DOHH2 (cell line): ENCODE data around the gene SULT1B1.

Experiments used
- H3F3A ChIP-seq: fragments of 200-600 bp; sonication (generic), shearing (Covaris generic); 2 replicates; pipeline ENCODE4 v1.6.0; 2016; ENCODE audit warnings: antibody characterized with exemption, mild to moderate bottlenecking; ENCODE audit not compliant: control insufficient read depth, insufficient read depth
- H3K27ac ChIP-seq: fragments of 200-600 bp; sonication (generic); 2 replicates; pipeline ENCODE4 v1.5.1; 2014; ENCODE audit warnings: low read depth, mild to moderate bottlenecking, low read length, moderate library complexity
- H3K27me3 ChIP-seq: fragments of 200-600 bp; sonication (generic); 2 replicates; pipeline ENCODE4 v1.6.1; 2014; ENCODE audit warnings: mild to moderate bottlenecking, low read length, mixed read lengths; ENCODE audit not compliant: control insufficient read depth
- H3K36me3 ChIP-seq: fragments of 200-600 bp; sonication (generic); 2 replicates; pipeline ENCODE4 v1.6.1; 2014; ENCODE audit warnings: mild to moderate bottlenecking, low read length, moderate library complexity, mixed read lengths; ENCODE audit not compliant: control insufficient read depth
- H3K4me1 ChIP-seq: fragments of 200-600 bp; sonication (generic); 2 replicates; pipeline ENCODE4 v1.6.1; 2014; ENCODE audit warnings: mild to moderate bottlenecking, low read length, mixed read lengths; ENCODE audit not compliant: control insufficient read depth
- H3K4me2 ChIP-seq: fragments of 200-600 bp; sonication (generic); 2 replicates; pipeline ENCODE4 v1.6.0; 2014; ENCODE audit warnings: mild to moderate bottlenecking, low read length, moderate library complexity
- H3K4me3 ChIP-seq: fragments of 200-600 bp; sonication (generic); 2 replicates; pipeline ENCODE4 v1.5.1; 2014; ENCODE audit warnings: mild to moderate bottlenecking, low read length, mixed read lengths
- H3K79me2 ChIP-seq: fragments of 200-600 bp; sonication (generic); 2 replicates; pipeline ENCODE4 v1.6.1; 2014; ENCODE audit warnings: mild to moderate bottlenecking, low read length, mixed read lengths; ENCODE audit not compliant: control insufficient read depth
- H3K9me2 ChIP-seq: fragments of 200-600 bp; sonication (generic); replicated peaks from 2 replicates; pipeline ENCODE4 v1.6.1; 2014; ENCODE audit warnings: mild to moderate bottlenecking, low read length, mixed read lengths; ENCODE audit not compliant: control insufficient read depth
- H3K9me3 ChIP-seq: fragments of 200-600 bp; sonication (generic); 2 replicates; pipeline ENCODE4 v1.6.1; 2014; ENCODE audit warnings: antibody characterized with exemption, low read length, mixed read lengths; ENCODE audit not compliant: control insufficient read depth, insufficient read depth
- H4K20me1 ChIP-seq: fragments of 200-600 bp; sonication (generic); 2 replicates; pipeline ENCODE4 v1.6.0; 2014; ENCODE audit warnings: low read depth, mild to moderate bottlenecking, antibody characterized with exemption, low read length, moderate library complexity; ENCODE audit not compliant: control insufficient read depth, insufficient read depth
- EZH2phosphoT487 ChIP-seq: fragments of 200-600 bp; sonication (generic); IDR thresholded peaks from 2 replicates; pipeline ENCODE4 v1.6.1; 2017; ENCODE audit warnings: borderline replicate concordance, mild to moderate bottlenecking, antibody characterized with exemption, low read length, moderate library complexity, mixed read lengths
- TF ChIP-seq, protein P1 (sequence below): fragments of 200-600 bp; sonication (generic); IDR thresholded peaks from one replicate; pipeline ENCODE4 v1.5.1; 2014; ENCODE audit warnings: antibody characterized with exemption, mild to moderate bottlenecking, low read depth, low read length; ENCODE audit not compliant: poor library complexity, severe bottlenecking

The SULT1B1 gene

GRCh38 chr4:69727926-69728325, 32.5 kb downstream of the SULT1B1 start:
- Histone ChIP-seq H3K4me3 (no peak overlapping the region), H3K9me2 (no peaks in the 10 kb centered on the region), H3K79me2 (no peaks in the 10 kb centered on the region), H3F3A (no peaks in the 10 kb centered on the region), H3K36me3 (no peaks in the 10 kb centered on the region), H3K9me3 (no peaks in the 10 kb centered on the region), H3K4me1 (no peaks in the 10 kb centered on the region), H3K4me2 (no peak overlapping the region), H3K27ac (no peak overlapping the region), H4K20me1 (no peaks in the 10 kb centered on the region), H3K27me3 (no peaks in the 10 kb centered on the region; the same call in none of the 2 replicates)
- TF ChIP-seq, protein P1, sequence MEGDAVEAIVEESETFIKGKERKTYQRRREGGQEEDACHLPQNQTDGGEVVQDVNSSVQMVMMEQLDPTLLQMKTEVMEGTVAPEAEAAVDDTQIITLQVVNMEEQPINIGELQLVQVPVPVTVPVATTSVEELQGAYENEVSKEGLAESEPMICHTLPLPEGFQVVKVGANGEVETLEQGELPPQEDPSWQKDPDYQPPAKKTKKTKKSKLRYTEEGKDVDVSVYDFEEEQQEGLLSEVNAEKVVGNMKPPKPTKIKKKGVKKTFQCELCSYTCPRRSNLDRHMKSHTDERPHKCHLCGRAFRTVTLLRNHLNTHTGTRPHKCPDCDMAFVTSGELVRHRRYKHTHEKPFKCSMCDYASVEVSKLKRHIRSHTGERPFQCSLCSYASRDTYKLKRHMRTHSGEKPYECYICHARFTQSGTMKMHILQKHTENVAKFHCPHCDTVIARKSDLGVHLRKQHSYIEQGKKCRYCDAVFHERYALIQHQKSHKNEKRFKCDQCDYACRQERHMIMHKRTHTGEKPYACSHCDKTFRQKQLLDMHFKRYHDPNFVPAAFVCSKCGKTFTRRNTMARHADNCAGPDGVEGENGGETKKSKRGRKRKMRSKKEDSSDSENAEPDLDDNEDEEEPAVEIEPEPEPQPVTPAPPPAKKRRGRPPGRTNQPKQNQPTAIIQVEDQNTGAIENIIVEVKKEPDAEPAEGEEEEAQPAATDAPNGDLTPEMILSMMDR = no peak
- TF ChIP-seq EZH2phosphoT487 = no peak

GRCh38 chr4:69727426-69727825, 33.0 kb downstream of the SULT1B1 start:
- no peak overlapping the region for H3K27ac ChIP-seq
- H3K36me3 ChIP-seq = no peaks in the 10 kb centered on the region
- no peaks in the 10 kb centered on the region for H3F3A ChIP-seq
- H3K4me2 ChIP-seq = no peak overlapping the region
- TF ChIP-seq, protein P1 = no peak
- no peak for TF ChIP-seq EZH2phosphoT487
- no peaks in the 10 kb centered on the region for H3K9me2 ChIP-seq
- H3K4me1 ChIP-seq = no peaks in the 10 kb centered on the region
- no peak overlapping the region for H3K4me3 ChIP-seq
- no peaks in the 10 kb centered on the region for H3K79me2 ChIP-seq
- no peaks in the 10 kb centered on the region; the same call in none of the 2 replicates for H3K27me3 ChIP-seq
- no peaks in the 10 kb centered on the region for H4K20me1 ChIP-seq
- no peaks in the 10 kb centered on the region for H3K9me3 ChIP-seq

GRCh38 chr4:69726971-69727370, 33.4 kb downstream of the SULT1B1 start:
- H3K79me2 ChIP-seq = no peaks in the 10 kb centered on the region
- no peak overlapping the region for H3K4me2 ChIP-seq
- H3F3A ChIP-seq = no peaks in the 10 kb centered on the region
- H3K9me3 ChIP-seq = no peaks in the 10 kb centered on the region
- H3K36me3 ChIP-seq = no peaks in the 10 kb centered on the region
- H3K27ac ChIP-seq = no peak overlapping the region
- H4K20me1 ChIP-seq = no peaks in the 10 kb centered on the region
- no peaks in the 10 kb centered on the region for H3K4me1 ChIP-seq
- no peak for TF ChIP-seq EZH2phosphoT487
- TF ChIP-seq, protein P1 = no peak
- H3K4me3 ChIP-seq = no peak overlapping the region
- no peaks in the 10 kb centered on the region for H3K9me2 ChIP-seq
- no peaks in the 10 kb centered on the region; the same call in none of the 2 replicates for H3K27me3 ChIP-seq
